VCaP (cell line): ENCODE data around the gene PDGFD.

Source experiments
- H3K27ac ChIP-seq: fragments of 450-650 bp; 2 replicates; pipeline ENCODE4 v1.5.1; 2017
- TF ChIP-seq, protein P1 (sequence below): fragments of 450-650 bp; conservative IDR thresholded peaks from 2 replicates; pipeline ENCODE4 v1.5.1; 2017; ENCODE audit warnings: mild to moderate bottlenecking, moderate library complexity

The PDGFD gene

DNA sequence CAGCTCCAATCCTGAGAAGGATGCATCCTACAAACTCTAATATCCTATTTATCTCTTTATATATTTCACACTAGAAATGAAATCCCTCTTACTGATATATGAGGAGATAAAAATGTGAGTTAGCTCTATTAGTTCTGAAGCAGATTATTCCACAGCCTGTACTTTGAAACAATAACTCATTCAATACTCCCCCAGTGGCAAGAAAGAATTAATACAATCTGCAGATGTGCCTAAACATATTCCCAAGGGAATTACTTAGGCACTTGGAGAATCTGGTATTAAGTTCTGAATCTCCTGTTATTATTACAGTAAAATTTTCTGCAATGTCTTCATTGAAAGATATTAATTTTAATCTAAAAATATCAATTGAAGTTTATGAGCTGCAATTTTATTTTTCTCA lies 68.2 kb downstream of the PDGFD start:
- TF ChIP-seq, protein P1, sequence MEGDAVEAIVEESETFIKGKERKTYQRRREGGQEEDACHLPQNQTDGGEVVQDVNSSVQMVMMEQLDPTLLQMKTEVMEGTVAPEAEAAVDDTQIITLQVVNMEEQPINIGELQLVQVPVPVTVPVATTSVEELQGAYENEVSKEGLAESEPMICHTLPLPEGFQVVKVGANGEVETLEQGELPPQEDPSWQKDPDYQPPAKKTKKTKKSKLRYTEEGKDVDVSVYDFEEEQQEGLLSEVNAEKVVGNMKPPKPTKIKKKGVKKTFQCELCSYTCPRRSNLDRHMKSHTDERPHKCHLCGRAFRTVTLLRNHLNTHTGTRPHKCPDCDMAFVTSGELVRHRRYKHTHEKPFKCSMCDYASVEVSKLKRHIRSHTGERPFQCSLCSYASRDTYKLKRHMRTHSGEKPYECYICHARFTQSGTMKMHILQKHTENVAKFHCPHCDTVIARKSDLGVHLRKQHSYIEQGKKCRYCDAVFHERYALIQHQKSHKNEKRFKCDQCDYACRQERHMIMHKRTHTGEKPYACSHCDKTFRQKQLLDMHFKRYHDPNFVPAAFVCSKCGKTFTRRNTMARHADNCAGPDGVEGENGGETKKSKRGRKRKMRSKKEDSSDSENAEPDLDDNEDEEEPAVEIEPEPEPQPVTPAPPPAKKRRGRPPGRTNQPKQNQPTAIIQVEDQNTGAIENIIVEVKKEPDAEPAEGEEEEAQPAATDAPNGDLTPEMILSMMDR: no peak
- no peak overlapping the region for H3K27ac ChIP-seq

DNA sequence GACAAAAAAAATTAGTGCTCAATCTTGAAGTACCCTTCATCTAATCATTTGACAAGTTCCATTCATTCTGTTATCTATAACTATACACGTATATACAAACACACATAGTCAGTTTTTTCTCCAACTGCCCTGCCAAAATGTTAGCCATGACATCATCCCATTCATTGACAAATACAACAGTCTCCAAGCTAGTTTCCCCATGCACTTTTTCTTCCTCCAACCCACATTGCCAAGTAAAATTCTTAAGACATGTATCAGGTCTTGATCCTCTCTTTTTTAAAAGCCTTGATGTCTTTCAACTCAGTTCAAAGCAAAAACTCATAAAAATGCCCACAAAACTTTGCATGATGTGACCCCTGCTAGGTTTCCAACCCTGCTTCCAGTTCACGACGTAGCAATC lies 69.4 kb downstream of the PDGFD start:
- TF ChIP-seq, protein P1: no peak
- H3K27ac ChIP-seq: no peak overlapping the region

DNA sequence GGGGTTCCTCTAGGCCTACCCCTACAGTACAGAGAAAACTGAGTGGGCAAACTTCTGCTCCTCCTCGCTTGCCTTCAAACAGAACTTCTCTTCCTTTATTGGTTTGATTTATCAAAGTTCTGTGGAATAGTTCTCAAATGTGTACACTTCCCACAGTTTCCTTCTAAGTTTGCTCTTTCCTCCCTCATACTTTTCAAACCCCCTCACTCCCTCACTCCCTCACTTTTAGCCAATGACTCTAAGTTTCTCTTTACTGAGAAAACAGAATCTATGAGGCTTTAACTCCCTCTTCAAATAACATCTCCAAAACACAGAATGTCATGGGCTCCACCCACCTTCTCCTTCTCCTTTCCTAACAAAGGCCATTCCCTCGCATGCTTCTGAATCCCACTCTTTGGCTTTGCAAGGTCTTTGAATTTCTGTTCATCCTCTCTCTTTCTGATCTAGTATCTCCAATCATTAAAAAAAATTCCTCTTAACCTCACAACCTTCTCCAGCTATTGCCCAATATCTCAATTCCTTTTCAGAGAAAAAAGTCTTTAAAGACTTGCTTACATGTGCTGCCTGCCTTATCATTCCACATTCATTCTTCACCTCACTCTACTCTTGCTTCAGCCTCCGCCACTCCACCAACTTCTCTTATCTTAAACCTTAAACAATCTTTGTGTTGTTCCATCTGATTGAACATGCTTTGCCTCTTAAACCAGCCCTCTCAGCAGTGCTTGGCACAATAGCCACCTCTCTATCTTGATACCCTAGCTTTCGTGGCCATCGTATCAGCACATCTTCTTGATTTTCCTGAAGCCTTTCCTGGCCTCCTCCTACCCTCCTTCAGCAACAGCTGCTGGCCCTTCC lies 70.3 kb downstream of the PDGFD start:
- H3K27ac ChIP-seq: no peak overlapping the region
- TF ChIP-seq, protein P1: no peak

DNA sequence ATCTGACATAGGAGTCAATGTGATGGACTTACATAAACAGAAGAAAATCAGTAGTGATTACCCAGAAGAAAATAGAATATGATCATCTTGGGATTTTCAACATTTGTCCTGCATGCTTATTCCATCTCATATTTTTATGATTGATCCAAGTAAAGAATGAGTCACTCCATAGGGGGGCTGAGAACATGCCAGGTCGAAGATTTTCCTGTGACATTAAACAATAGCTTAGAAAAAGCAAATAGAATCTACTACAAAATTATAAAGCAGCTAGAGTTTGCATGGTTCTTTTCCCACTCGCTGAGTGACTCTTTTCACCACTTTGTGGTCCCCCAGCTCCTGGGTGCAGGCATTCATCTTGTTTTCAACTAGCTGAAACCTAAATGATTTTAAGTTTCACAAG lies 71.2 kb downstream of the PDGFD start:
- no peak overlapping the region for H3K27ac ChIP-seq
- TF ChIP-seq, protein P1: no peak

DNA sequence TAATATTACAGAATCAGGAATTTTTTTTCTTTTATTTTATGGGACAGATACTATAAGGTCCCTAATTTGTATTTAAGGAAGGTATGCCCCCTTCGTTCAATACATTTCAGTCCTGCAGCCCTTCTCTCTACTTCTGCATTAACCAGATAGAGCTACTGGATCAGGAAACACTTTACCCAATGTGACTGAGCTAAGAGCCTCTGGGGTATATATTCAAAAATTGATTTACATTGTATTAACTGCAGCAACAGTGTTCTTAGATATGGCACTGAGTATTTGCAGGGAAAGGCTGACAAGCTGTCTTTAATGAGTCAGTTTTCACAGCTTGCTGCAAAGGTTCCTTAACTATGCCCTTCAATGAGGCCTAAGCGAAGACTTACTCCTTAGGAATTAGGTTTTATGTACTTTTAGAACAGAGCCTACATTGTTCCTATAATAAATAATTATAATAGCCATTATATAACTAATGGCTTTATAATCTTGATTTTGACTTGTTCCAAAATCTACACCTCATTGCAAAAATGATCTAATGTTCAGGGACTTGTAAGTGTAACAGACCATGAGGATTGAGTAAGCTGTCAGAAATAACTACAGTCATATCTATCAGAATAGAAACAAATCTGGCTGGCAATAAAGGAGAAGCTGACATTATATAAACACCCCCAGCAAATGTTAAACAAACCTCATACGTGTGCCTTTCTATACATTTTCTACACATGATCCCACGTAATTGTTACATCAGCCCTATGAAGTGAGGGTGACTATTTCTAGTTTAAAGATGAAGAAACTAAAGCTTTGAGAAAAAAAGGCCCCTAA lies 72.5 kb downstream of the PDGFD start:
- TF ChIP-seq, protein P1: no peak
- no peak overlapping the region for H3K27ac ChIP-seq

DNA sequence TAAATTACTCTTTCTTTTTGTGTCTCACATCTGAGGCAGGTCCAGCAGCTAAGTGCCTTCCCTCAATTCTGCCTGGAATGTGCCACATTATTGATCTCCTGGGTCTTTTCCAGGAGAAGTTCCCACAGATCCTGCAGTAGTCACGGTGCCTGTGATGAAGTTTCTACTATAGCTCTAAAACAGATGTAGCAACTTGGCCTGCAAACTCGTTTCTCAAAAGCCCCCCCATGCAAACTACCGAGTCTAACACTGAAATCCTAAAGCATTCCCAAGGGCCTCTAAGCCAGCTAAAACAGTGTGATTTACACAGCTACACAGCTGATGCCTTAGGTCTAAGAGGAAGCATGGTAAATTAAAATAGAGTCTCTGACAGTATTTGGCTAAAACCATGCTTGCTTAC lies 73.2 kb downstream of the PDGFD start:
- TF ChIP-seq, protein P1: no peak

DNA sequence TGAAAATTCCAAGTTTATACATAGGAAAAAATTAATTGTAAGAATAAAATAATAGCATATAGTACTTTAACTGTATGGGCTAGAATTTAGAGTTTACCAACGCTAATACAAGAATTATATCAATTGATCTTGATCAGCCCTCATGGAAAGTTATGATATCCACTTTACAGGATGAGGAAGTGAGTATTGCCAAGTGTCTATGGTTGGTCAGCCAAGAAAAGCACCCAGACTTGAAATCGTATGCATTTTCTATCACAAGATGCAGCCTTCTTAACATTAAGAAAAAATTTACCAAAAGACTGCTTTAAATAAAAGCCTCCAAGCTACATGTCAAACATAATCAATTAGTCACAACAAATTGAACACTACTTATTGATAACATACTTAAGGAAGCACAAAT lies 74.5 kb downstream of the PDGFD start:
- TF ChIP-seq, protein P1: no peak
- H3K27ac ChIP-seq: no peak overlapping the region

More for the DNA sequence above, 73.2 kb downstream of the PDGFD start:
- H3K27ac ChIP-seq: no peak overlapping the region
